Stimulated activated CD4-positive, alpha-beta T cell treated with anti-CD3 and anti-CD28 coated beads, TNF-alpha, amount 100 ng/mL, for 4 hours (primary cell): ENCODE data around the gene GPC1.

ENCODE experiments used
- DNase-seq, 3 experiments: peaks; one replicate each; pipeline ENCODE4 v3.0.0-alpha.2; 2020; ENCODE audit warnings: low read depth in 3 of 3

Gene GPC1

DNA sequence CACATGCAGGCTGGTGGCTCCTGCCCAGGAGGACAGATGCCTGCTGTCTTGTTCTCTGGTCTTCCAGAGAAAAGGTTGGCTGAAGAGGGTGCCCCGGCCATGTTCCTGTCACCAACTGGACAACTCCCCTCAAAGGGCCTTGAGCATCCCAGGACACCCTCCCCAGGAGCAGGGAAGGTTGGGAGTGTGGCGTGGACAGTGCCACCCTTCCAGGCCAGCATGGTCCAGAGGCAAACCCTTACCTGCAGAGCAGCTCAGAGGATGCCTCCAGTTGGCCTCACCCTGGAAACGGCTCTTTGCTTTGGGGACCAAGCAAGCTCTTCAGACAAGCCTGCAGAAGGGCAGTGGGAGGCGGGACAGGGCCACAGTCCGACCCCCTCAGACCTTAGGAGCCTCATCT lies 4.9 kb upstream of the GPC1 start:
- no peak for DNase-seq

DNA sequence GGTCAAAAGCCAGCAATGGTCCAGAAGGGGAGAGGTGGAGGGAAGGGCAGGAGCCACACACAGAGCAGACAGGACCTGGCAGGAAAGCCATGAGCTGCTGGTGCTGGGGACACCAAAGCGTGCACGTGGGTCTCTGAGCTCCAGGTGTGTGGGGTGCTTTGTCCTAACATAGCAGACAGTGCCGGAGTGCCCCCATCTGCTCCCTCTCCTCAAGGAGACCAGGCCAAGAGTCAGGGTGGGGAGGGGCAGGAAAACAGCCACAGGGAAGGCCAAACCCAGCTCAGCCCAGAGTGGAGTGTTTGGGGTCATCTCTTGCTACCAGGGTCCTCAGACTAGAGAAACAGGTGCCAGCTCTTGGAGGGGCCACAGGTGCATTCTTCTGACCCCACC lies 4.2 kb upstream of the GPC1 start:
- no peak for DNase-seq

DNA sequence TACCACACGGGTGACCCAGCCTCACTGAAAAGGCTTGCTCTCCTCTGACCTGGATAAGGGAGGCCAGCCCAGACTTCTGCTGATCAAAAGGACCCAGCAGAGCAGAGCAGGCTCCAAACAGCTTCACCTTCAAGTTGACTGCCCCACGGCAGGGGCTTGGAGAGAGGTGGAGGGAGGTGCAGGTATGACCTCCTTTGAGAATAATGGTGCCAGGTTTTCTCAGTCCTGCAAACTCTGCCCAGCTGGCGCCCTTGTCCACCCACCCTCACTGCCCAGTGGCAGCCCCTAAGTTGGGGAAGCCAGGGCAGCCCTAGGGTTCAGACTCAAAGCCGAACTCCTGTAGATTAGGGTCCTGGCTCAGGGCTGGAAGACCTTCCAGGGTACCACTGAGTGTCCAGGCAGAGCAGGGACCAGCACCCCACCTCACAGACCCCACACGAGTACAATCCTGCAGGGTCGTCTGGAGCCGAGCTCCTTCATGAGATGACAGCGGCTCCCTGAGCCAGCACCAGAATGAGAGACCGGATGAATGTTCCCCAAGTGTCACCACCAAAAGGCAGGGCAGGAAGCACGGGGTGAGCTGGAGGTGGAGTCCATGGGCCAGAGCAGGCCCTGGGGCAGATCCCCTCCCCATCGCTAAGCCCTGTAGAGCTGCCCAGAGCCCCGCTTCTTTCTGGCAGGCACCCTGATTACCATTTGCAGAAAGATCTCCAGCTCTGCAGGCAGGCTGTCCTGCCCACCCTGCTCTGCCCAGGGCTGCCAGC lies 3.6 kb upstream of the GPC1 start:
- DNase-seq, result no peak

DNA sequence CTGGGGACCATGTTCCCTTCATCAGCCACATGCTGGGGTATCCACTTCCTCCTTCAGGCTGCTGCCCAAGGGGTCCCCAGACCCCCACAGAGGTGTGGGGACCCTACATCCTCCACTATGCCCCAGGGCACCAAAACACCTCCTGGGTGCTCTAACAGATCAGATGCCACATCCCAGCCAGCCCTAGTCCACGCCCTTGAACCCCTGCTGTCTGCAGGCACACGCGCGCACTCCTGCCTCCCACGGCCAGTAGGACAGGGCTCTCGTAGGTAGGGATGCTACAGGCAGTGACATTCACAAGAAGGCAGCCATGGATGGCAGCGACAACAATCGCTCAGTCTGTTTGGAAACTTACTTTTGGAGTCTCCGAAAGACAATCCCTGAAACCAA lies 3.0 kb upstream of the GPC1 start:
- no peak for DNase-seq

DNA sequence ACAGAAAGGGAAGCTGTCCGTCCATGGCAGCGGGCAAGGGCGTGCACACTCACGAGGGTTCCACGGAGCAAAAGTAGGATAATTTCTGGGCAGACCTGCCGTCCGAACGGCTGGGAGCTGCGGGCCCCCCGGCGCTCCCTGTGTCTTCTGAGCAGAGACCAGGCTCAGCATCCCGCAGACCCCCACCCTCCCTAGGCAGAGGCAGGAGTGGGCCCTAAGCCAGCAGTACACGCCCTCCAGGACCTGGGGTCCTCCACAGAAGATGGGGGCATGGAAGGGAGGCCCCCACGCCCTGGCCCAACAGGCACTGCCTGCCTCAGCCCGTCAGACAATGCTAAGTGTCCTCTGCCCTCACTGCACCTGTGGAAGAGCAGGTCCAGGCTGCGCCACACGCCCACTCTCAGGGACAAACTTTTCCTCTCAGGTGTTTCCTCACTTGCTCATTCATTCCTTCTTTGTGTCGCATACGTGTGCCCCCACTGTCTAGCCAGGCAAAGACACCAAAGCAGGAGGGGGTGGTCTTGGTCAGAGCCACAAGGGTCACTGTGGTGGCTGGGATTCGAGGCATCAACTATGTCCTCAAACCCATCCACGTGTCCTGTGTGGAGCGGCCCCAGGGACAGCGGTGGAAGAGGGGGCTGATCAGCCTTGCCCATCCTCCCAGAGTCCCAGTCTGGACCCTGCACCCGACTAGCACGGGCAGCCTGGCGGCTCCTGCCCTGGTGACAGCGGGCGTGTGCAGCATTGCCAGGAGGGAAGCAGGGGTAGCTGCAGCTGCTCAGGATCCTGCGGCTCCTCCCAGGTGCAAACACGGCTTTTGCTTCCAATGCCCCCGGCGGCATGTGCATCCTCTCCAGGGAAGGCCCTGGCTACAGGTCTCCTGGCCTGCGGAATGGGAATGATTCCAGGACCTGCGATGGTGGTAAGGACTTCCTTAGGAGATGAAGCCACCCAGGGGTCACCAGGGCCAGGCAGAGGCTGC lies 2.4 kb upstream of the GPC1 start:
- no peak for DNase-seq

DNA sequence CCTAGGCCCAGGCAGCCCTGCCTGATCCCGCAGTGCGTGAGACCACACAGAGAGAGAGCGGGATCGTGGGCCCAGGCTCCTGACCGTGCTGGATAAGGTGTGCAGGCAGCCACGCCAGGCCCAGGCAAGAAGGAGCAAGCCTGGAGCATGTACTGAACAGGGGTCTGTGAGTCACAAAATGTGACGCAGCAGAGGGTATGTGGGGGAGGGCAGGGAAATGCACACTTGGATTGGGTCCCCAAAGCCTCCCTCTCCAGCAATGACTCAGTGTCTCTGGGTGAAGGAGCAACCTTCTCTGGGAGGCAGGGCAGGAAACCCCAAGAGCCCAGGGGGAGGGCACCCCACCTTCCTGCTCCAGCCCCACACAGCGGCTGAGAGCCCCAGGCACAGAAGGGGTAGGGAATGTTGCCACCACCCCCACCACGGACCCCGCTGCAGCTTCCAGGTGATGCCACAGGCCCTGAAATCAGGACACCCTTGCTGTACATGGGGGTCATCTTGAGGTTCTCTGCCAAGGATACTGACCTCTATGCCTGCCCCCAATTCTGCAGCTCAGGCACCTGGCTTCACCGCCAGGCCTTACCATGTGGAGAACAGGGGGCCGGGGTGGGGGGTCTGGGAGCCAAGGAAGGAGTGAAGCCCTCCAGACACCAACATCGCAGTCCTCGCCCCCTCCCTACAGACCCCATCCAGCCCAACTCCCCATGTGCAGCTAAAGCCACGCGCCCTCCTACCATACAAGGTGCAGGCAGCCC lies 1.3 kb upstream of the GPC1 start:
- DNase-seq, result no peak

GRCh38 chr2:240434728-240435456 lies 571 bp upstream of the GPC1 start:
- peak; percentile 78 to 84 (median 80) for DNase-seq

- no peak for DNase-seq
Measured at GRCh38 chr2:240435948-240436682, 652 bp downstream of the GPC1 start.

GRCh38 chr2:240436683-240437550 lies 1.5 kb downstream of the GPC1 start:
- DNase-seq, result no peak

DNA sequence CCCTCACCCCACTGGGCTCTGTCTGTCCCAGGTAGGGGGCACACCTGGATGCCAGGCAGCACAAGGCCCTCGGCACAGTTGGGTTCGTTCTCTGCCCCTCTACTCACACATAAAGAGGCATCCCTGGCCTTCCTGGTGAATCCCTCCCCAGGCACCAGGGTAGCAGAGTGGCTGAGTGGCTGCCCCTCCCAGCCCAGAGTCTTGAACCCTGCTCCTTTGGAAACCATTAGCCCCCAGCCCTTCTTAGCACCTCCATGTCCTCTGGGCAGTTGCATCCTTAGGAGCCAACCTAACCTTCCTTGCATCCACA lies 2.0 kb downstream of the GPC1 start:
- no peak for DNase-seq

GRCh38 chr2:240437861-240438809 lies 2.7 kb downstream of the GPC1 start:
- DNase-seq, result peak; percentile 36 to 50 (median 41)

GRCh38 chr2:240438810-240439697 lies 3.6 kb downstream of the GPC1 start:
- DNase-seq, result no peak

DNA sequence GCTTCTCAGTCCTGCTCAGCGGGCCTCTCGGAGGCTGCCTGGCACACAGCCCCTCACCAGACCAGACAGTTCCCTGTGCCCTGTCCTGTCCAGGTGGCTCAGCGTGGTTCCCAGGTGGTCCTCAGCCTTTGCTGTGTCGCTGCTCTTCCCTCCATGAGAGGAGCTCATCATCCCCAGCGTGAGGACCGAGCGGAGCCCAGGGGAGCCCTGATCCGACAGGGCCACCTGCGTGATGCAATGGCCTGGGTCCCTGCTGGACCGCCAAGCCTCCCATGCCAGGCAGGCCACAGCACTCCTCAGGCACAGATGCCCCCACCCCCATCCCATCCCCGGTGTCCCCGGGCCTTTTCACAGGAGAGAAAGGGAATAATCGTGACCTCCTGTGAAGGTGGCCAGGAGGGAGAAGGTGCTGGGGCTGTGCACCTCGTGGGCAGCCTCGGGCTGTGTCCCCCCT lies 4.3 kb downstream of the GPC1 start:
- no peak for DNase-seq

- DNase-seq, result no peak
Measured at GRCh38 chr2:240440251-240440650, 4.8 kb downstream of the GPC1 start.

GRCh38 chr2:240440704-240441320 lies 5.3 kb downstream of the GPC1 start:
- DNase-seq, result no peak

- DNase-seq, result no peak
Measured at GRCh38 chr2:240441326-240441992, 6.0 kb downstream of the GPC1 start.

- no peak for DNase-seq
Measured at GRCh38 chr2:240441993-240442411, 6.5 kb downstream of the GPC1 start.
